Measurements from ENCODE around the gene SNX9.

GRCh38 chr6:157981132-157981394 lies 158.0 kb downstream of the SNX9 start:
- TF ChIP-seq CTCF (conservative IDR thresholded peaks at IDR 0.05) (no peak), ZFX (IDR thresholded peaks at IDR 0.05) (no peak)
